Colon (tissue), 2 donors: Measurements from ENCODE around the gene GDPD3.

ENCODE experiments used
- FAIRE-seq: peaks from 2 replicates; lab custom pipeline; 2012; peaks lifted over from hg19 to GRCh38; lab: Jason Lieb, UNC
- donor health status: control.
- donor health status: control.

The GDPD3 gene

GRCh38 chr16:30095166-30096078 is 17.9 kb downstream of the GDPD3 start:
- no peak for FAIRE-seq

DNA sequence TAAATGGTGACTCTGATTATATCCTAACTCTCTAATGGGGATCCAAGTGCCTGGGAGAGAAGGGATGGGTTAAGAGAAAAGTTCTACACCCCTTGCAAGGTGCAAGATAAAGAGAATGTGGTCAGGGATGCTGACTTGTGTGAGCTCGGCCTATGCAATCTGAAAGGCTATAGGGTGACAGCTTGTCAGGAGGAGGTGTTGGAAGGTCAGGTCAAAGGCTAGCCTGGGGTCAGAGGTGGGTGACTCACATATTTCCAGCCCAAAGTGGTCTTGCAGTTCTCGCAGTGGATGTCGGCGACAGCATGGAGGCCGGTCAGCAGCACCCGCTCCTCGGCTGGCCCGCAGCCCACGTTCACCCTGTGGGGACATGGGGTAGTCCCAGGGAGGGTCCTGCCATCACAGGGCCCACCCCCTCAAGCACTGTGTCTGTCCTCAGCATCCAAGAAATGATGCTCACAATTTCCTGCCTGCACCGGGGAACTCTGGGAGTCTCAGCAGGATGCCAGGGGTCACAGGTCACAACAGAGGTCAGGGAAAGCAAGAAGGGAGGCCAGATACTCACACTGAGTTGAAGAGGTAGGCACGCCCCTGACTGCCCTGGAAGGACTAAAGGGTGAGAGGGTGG is 18.7 kb downstream of the GDPD3 start:
- FAIRE-seq: no peak

GRCh38 chr16:30092373-30093010 is 20.8 kb downstream of the GDPD3 start:
- no peak for FAIRE-seq

GRCh38 chr16:30091474-30092372 is 21.6 kb downstream of the GDPD3 start, which contains the start of gene TBX6:
Gene TBX6, minus strand, starts transcription at chr16:30091924. Its CDS starts 731 bp downstream, at chr16:30091193.
- FAIRE-seq: no peak

DNA sequence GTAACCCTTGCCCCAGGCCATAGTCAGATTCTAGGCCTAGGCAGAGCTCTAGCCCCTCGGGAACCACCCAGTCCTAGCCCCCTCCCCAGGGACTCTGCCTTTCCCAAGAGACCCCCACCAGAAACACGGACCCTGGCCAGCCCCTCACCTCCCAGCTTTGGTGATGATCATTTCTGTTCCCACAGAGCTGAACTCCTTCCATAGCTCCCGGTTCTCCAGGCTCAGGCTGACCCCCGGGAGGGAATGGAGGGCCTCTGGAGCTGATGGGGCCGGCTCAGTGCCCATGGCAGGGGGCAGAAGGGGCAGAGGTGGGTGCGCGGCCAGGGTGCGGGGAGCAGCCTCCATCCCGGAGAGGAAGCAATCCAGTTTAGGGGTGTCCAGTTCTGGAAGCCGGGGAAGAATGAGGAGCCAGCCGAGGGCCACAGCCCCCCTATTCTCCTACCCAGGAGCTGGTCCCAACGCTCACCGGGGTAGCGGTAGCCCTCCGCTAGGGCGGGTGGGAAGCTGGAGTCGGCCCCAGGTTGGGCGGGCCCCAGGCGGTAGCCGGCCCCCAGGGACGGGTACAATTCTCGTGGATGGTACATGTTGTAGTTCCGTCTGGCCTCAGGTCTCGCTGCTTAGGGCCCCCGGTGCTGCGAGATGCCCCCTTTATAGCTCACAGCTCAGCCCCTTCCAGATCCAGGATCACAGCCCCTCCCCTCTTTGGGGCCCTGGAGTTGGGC is 22.6 kb downstream of the GDPD3 start:
- FAIRE-seq: no peak

- FAIRE-seq: no peak
Observed at GRCh38 chr16:30088832-30089624, 24.3 kb downstream of the GDPD3 start.

- no peak for FAIRE-seq
Observed at GRCh38 chr16:30088237-30088831, 25.0 kb downstream of the GDPD3 start.

GRCh38 chr16:30087181-30087898 is 26.0 kb downstream of the GDPD3 start:
- no peak for FAIRE-seq

DNA sequence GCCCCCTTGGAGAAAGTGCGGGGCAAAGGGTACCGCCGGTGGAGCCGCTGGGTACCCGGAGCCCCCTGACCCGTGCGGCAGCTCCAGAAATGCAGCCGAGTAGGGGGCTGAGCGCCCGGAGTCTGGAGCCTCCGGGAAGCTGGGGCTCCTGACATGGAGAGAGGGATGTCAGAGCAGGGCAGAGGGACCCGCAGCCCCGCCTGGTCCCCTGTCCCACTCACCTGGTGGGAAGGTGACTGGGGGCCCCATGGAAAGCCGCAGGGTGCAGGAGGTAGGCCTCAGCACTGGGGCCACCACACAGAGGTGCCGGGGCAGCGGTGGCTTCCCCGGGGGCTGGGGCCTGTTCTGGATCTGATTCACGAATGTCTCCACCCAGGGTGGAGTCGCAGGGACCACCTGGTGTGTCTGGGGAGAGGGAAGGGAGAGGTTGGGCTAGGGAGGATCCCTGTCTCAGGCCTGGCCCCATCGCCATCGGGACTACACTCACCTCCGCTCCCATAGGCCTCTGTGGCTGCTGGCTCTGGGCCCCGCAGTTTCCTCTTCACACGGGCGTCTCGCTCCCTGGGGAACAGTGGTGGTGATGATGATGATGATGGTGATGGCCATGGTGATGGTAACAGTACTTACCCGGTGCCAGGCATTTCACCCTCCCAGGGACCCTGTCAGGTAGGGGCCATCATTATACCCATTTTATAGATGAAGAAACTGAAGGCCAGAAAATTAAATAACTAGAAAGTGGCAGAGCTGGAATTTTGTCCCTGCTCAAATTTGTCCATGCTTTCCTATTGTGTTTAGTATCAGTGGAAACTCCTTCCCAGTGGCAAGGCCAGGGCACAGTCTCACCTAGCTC is 26.8 kb downstream of the GDPD3 start:
- FAIRE-seq: no peak

GRCh38 chr16:30085820-30086219 is 27.5 kb downstream of the GDPD3 start:
- no peak for FAIRE-seq

DNA sequence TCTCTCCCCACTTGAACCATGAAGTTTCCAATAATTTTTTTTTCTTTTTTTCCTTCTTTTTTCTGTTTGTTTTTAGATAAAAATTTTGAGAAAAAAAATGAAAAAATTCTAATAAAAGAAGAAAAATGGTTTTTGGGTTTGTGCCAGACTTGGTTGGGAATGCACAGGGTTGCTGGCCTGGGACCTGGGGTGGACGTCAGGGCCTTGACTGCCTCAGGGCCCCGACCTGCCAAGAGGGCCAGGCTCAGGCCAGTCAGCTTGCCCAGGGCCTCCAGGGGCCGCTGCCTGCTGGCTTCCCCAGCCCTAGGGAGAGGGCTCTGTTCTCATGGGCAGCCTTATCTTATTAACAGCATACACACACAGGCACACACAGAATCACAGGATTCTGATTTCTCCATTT is 28.1 kb downstream of the GDPD3 start:
- FAIRE-seq: no peak

GRCh38 chr16:30084816-30085159 is 28.5 kb downstream of the GDPD3 start:
- FAIRE-seq: no peak

GRCh38 chr16:30084096-30084815 is 29.1 kb downstream of the GDPD3 start:
- FAIRE-seq: no peak

- no peak for FAIRE-seq
Observed at GRCh38 chr16:30083216-30084055, 29.9 kb downstream of the GDPD3 start.

DNA sequence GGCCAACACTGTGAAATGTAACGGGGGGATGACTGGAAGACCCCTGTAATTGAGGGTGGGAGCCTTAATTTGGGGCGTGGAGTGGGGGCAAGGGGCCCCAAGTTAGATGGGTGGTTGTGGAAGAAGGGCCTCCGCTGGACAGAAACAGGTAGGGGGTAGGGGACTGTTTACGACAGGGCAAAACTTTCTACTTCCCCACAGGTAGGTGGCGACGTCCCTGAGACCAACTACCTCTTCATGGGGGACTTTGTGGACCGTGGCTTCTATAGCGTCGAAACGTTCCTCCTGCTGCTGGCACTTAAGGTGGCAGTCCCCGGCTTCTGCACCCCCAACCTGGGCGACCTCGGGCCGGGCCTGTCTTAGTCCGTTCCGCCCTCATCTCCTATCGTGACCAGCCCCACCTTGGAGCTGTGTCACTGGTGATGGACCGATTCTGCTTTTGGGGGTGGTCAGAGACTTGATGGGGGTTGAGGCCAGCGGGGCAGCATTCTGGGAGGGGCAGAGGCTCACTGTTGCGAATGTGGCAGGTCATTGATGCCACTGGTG is 30.7 kb downstream of the GDPD3 start:
- no peak for FAIRE-seq

DNA sequence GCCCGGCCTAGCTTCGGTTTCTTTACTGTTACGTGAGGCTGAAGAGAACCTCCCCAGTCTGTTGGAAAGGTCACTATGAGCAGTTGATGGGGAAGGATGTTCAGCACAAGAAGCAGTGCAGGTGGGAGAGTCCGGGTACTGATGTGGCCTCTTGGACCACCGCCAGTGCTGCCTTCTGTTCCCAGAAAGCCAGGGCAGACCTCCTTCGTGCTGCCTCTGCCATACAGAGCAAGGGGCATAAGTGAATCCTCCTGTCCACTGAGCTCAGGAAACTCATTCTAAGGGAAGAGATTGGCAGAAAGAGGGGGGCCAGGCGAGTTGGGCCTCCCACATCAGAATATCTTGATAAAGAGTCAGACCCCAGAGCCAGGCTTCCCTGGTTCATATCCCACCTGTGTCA is 33.9 kb downstream of the GDPD3 start:
- no peak for FAIRE-seq

- no peak for FAIRE-seq
Observed at GRCh38 chr16:30078744-30079143, 34.6 kb downstream of the GDPD3 start.
